HG03025 (cell line): ENCODE measurements around the gene PHC2.

ENCODE experiments used
- ATAC-seq: cut with Tn5 transposase; IDR thresholded peaks from one replicate; pipeline ENCODE4 v1.9.1; 2021; ENCODE audit warnings: mild to moderate bottlenecking, moderate library complexity; ENCODE audit not compliant: unreplicated experiment, low FRiP score

Gene PHC2

DNA sequence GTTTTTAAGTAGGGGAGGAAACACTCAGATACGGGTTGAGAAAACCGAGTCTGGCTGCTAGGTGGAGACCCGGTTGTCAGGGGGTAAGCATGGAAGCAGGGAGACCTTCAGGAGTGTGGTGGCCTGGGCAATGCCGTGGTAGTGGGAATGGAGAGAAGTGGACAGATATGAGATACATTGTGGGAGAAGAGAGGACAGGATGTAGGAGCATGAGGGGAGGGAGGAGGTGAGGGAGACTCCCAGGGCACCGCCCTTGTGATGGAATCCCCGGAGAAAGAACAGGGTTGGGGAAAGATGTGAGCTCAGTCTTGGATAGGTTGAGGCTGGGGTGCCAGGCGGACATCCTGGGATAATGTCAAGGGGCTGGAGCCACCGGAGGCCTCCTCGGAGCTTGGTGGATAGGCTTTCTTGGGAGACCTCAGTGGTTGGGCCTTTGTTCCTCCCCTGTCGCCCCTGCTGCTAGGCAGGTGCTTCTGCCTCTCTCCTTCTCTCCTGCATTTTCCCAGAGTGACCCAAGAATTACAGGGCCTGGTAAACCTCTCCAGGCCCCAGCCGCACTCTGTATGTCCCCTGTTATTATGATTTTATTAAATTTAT is 153.3 kb downstream of the PHC2 start:
- ATAC-seq = no peak

DNA sequence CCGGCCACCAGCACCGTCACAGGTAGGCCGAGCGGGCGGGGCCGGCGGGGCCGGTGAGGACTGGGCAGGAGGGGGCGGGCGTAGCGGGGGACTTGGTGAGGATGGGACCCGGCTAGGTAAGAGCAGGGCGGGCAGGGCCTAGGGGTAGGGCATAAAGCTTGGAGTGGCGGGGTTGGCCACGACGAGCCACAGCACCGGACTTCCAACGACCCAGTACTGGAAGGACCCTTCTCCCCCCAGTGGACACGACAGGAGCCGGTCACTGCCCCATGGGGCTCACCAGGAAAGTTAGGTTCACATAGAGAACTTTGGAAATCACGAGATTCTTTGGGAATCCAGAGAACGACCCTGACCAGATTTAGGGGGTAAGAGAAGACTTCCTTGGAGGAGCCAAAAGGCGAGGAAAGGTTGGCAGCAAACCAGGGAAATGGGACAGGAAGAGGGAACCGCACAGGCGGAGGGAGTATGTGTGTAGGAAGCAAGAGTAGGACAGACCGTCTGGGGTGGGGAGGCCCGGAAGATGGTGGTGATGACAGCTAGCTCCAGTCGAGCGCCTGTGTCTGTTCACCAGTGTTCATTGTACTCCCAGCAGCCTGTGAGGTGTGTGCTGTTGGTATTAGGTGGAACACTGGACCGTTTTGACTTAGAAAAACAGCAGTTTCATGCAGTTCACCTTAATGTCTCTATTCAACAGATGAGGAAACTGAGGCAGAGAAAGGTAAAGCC is 154.2 kb downstream of the PHC2 start:
- no peak for ATAC-seq

DNA sequence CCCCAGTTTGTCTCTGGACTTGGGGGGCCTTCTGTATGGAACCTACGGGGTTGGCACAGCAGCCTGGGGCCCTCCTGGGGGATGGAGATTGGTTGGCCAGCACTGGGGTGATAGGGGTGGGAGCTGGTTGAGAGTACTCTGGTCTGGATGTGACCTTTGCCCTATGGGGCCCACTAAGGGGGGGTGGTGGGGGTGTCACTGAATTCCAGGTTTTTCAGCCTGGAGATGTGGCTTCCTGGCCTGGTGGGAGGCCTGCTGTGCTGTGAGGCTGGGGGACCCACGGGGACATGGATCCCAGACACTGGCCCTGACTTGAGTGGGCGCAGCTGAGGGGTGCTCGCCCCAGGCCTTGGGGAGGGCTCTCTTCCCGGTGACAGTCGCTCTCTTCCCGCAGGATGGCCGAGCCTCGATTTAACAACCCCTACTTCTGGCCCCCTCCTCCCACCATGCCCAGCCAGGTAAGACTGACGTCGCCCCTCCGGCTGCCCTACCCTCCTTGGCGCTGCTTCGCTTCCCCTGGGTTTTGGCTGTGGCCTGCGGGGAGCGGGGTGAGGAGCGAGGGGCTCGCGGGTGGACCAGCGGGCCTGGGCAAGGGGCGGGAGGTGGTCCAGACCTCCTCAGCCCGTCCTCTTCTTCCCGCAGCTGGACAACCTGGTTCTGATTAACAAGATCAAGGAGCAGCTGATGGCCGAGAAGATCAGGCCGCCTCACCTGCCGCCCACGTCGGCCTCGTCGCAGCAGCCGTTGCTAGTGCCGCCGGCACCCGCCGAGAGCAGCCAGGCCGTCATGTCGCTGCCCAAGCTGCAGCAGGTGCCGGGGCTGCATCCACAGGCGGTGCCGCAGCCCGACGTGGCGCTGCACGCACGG is 155.0 kb downstream of the PHC2 start:
- ATAC-seq = no peak

DNA sequence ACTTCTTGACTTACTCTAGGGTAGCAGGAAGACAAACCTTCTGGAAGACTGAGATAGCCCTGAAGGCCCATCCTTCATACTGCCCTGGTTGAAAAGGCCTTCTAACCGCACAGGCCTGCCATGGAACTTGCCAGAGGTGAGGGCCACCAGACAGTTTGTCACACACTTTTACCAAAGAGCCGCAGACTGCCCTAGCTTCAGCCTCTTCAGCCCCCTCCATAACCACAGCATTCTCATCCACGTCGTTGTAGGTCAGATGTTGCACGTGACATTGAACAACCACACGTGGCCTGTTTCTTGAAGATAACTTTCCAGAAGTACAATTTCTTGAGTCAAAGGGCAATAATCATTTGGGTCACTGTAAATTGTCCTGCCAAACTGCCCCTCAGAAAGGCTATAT is 155.7 kb downstream of the PHC2 start:
- no peak for ATAC-seq

DNA sequence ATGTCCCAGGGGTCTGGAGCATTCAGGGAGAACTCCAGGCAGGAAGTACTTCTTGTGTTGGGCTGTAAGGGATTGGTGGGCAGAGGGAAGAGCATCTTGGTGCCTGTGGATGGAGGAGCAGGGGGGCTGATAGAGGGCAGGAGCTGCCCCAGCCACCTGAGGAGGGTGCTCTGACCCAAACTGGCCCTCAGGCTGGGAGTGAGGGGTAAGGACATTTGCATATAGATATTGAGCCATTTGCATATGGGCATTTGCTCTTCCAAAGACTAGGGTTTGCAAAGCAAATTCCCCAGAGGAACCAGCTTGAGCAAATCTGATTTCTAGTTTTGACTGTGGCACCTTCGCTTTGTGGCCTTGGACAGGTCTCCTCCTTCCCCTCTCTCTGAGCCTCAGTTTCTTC is 156.4 kb downstream of the PHC2 start:
- no peak for ATAC-seq

DNA sequence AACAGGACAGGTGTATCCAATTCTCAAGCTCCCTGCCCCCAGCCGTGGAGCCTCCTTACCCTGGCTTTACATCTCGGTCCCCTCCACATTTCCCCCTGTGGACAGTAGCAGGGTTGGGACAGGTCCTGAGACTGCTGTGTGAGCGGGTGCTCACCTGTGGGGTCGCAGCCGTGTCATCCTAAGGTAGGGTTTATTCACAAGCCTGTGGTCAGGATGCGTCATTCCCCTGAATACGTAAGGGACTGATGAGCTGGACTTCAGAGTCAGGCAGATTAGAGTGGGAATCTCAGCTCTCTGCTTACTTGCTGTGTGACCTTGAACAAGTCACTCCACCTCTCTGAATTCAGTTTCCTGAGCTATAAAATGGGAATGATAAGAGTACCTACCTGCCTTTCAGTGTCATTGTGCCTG is 156.9 kb downstream of the PHC2 start:
- no peak for ATAC-seq
